Neutrophil (primary cell): ENCODE measurements around the gene ZNF688.

Experiments used
- H3K27ac ChIP-seq: fragments of 200-600 bp; sonication (generic); 2 replicates; pipeline ENCODE4 v1.5.1; 2016; ENCODE audit warnings: mild to moderate bottlenecking, moderate library complexity
- H3K27me3 ChIP-seq: fragments of 200-600 bp; sonication (generic); 2 replicates; pipeline ENCODE4 v1.6.0; 2016; ENCODE audit warnings: mild to moderate bottlenecking
- H3K36me3 ChIP-seq: fragments of 200-600 bp; sonication (generic); 2 replicates; pipeline ENCODE4 v1.5.1; 2017
- H3K4me1 ChIP-seq, 2 experiments: fragments of 200-600 bp in 1 of 2; sonication (generic) in 1 of 2; 1 replicate in 1 of 2; 2 replicates in 1 of 2; pipeline versions ENCODE4 v1.5.1 to v1.6.1; 2013 to 2016; ENCODE audit warnings: low read depth in 1 of 2, low read length in 1 of 2, mild to moderate bottlenecking in 1 of 2, moderate library complexity in 1 of 2; ENCODE audit not compliant: control insufficient read depth in 1 of 2, insufficient read depth in 1 of 2
- H3K4me3 ChIP-seq, 2 experiments: fragments of 200-600 bp in 1 of 2; sonication (generic) in 1 of 2; 1 replicate in 1 of 2; 2 replicates in 1 of 2; pipeline ENCODE4 v1.5.1; 2013 to 2016; ENCODE audit warnings: low read depth in 1 of 2, low read length in 1 of 2, mild to moderate bottlenecking in 1 of 2, moderate library complexity in 1 of 2
- H3K9me3 ChIP-seq: fragments of 200-600 bp; sonication (generic); 2 replicates; pipeline ENCODE4 v1.5.1; 2016
- TF ChIP-seq, protein P1 (sequence below): fragments of 200-600 bp; sonication (generic); IDR thresholded peaks from 2 replicates; pipeline ENCODE4 v1.5.1; 2016; ENCODE audit warnings: antibody characterized with exemption

ZNF688 gene

DNA sequence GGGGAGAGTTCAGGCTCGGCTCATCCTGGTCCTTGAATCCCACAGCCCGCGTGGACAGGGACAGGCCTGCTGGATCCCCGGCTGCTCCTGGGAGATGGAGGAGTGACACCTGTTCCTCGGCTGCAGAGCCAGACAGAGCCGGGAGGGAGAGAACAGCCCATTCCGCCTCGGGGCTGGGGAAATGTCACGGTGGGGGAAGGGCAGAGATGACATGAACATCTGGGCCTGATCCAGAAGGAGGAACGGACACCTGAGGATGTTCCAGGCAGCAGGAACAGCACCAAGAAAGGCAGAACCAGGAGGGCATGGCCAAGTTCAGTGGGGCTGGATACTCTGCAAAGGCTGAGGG is 15.4 kb downstream of the ZNF688 start:
- TF ChIP-seq, protein P1, sequence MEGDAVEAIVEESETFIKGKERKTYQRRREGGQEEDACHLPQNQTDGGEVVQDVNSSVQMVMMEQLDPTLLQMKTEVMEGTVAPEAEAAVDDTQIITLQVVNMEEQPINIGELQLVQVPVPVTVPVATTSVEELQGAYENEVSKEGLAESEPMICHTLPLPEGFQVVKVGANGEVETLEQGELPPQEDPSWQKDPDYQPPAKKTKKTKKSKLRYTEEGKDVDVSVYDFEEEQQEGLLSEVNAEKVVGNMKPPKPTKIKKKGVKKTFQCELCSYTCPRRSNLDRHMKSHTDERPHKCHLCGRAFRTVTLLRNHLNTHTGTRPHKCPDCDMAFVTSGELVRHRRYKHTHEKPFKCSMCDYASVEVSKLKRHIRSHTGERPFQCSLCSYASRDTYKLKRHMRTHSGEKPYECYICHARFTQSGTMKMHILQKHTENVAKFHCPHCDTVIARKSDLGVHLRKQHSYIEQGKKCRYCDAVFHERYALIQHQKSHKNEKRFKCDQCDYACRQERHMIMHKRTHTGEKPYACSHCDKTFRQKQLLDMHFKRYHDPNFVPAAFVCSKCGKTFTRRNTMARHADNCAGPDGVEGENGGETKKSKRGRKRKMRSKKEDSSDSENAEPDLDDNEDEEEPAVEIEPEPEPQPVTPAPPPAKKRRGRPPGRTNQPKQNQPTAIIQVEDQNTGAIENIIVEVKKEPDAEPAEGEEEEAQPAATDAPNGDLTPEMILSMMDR, result no peak
- H3K36me3 ChIP-seq, result peaks cover 15% of the 10 kb centered on the region
- H3K4me1 ChIP-seq, result peaks cover 24 to 25% of the 10 kb centered on the region in 2 experiments
- no peaks in the 10 kb centered on the region for H3K27me3 ChIP-seq
- no peak overlapping the region for H3K4me3 ChIP-seq
- H3K9me3 ChIP-seq, result no peaks in the 10 kb centered on the region
- no peak overlapping the region for H3K27ac ChIP-seq

DNA sequence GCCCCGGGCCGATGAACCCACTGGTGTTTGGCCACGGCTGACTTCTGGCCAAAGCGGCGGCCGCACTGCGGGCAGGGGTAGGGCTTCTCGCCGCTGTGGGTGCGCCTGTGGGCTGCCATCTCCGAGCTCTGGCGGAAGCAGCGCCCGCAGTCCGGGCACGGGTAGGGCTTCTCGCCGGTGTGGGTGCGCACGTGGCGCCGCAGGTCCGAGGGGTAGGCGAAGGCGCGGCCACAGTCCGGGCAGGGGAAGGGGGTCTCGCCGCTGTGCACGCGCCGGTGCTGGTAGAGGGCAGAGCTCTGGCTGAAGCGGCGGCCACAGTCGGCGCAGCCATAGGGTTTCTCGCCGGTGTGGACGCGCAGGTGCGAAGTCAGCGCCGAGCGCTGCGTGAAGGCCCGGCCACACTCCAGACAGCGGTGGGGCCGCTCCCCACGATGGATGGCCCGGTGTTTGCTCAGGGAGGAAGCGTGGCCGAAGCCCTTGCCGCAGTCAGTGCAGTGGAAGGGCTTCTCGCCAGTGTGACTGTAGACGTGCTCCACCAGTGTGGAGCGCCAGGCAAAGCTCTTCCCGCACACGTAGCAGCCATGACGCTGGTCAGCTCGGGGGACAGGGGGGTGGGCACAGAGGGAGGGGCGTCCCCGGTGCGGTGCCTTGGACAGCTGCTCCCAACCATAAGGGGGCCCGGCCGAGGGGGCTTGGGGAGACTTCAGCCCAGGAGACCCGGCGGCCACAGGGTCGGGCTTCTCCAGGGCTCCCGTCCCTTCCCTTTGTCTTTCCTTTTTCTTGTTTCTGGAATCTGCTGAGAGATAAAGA is 16.0 kb downstream of the ZNF688 start:
- H3K36me3 ChIP-seq, result peaks cover 15% of the 10 kb centered on the region
- TF ChIP-seq, protein P1, result no peak
- peaks cover 21 to 22% of the 10 kb centered on the region in 2 experiments for H3K4me1 ChIP-seq
- no peaks in the 10 kb centered on the region for H3K27me3 ChIP-seq
- H3K27ac ChIP-seq, result no peak overlapping the region
- H3K4me3 ChIP-seq, result no peak overlapping the region
- H3K9me3 ChIP-seq, result no peaks in the 10 kb centered on the region

DNA sequence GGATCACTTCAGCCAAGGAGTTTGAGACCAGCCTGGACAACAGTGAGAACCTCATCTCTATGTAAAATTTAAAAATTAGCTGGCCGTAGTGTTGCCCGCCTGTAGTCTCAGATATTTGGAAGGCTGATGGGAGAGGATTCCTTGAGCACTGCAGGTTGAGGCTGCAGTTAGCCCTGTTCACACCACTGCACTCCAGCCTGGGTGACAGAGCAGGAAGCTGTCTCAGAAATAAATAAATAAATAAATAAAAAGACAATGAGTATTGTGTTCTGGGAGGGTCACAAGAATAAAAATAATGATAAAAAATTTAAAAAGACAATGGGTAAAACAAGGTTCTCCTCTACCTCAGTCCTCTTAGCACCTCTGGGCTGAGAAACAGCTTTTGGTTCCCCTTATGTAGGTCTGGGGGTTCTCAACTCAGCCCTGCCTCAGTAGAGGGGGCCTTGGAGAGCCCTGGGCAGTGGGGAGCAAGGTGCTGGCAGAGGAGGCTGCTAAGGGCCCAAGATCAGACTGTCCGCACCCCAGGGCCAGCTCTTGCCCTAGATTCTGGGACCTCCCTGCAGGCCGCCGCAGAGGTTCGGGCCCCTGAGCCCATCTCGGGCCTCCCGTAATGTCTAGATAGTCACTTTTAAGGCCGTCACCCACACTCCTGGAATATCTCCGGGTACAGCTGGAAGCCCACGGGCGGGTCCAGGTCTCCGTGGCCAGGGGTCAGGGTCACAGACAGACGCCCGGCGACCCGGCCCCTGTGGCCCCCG is 16.8 kb downstream of the ZNF688 start:
- Histone ChIP-seq H3K4me1 (peaks cover 21 to 22% of the 10 kb centered on the region in 2 experiments), H3K36me3 (peaks cover 15% of the 10 kb centered on the region)

DNA sequence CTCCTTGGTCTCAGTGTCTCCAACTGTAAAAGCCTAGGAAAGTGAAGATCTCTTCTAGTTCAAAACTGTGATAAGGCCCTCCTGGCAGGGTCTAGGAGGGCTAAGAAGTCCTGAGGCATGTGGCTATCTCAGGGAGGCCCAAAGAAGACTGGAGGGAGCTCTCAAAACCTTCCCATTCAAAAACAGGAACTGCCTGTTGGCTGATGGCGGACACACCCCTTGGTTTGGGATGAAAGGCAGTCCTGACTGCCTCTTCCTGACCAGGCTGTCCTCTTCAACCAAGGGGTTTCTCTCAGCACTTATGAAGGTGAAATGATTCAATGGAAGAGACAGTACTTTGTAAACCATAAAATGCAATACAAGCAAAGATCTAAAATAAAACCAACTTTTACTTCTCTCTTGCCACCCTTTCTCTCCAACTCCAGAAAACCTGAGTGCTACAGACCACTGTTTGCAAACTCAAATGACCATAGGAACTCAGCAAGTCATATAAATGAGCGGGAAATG is 18.1 kb downstream of the ZNF688 start:
- H3K4me1 ChIP-seq, result peaks cover 17% of the 10 kb centered on the region in 2 experiments
- H3K27ac ChIP-seq, result peak overlapping the region; percentile 26

More for the DNA sequence above, 16.8 kb downstream of the ZNF688 start:
- Histone ChIP-seq H3K9me3 (no peaks in the 10 kb centered on the region), H3K27ac (no peak overlapping the region), H3K4me3 (no peak overlapping the region), H3K27me3 (no peaks in the 10 kb centered on the region)
- TF ChIP-seq, protein P1, result no peak

DNA sequence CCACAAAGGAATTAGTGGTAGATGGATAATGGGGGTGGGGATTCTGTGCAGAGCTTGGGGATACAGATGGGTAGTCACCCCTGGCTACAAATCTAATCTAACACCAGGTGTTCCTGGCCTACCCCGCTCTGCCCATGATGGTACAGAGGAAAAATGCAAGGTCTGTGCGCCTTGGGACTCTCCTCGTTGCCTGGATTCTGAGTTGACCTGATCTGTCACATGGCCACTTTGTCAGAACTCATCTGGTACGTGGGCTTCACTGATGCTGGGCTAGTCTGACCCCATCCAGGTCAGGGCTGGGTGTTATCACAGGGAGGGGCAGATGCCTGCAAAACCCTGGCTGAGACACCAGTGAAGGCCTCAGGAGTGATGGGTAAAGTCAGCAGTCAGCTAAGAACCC is 18.6 kb downstream of the ZNF688 start:
- Histone ChIP-seq H3K4me3 (no peak overlapping the region), H3K9me3 (no peaks in the 10 kb centered on the region), H3K36me3 (peaks cover 15% of the 10 kb centered on the region), H3K27ac (peak overlapping the region; percentile 26), H3K4me1 (peaks cover 16 to 17% of the 10 kb centered on the region in 2 experiments), H3K27me3 (no peaks in the 10 kb centered on the region)
- TF ChIP-seq, protein P1, result no peak

More for the DNA sequence above, 18.1 kb downstream of the ZNF688 start:
- TF ChIP-seq, protein P1, result no peak
- H3K9me3 ChIP-seq, result no peaks in the 10 kb centered on the region
- H3K27me3 ChIP-seq, result no peaks in the 10 kb centered on the region
- H3K4me3 ChIP-seq, result no peak overlapping the region
- H3K36me3 ChIP-seq, result peaks cover 15% of the 10 kb centered on the region
